A673 (cell line): ENCODE results near the gene ARSG.

Source experiments
- CTCF ChIP-seq: fragments of 300-800, 200-600 bp; sonication (generic); conservative IDR thresholded peaks from 2 replicates; pipeline ENCODE4 v1.5.1; 2017; ENCODE audit warnings: low read depth, mild to moderate bottlenecking, antibody characterized with exemption, low read length, moderate library complexity, mixed read lengths
- EZH2 ChIP-seq: fragments of 200-600 bp; sonication (generic); IDR thresholded peaks from 2 replicates; pipeline ENCODE4 v1.6.1; 2017; ENCODE audit warnings: borderline replicate concordance, low read depth, mild to moderate bottlenecking, mixed read lengths, antibody characterized with exemption, low read length; ENCODE audit not compliant: poor library complexity, severe bottlenecking

DNA sequence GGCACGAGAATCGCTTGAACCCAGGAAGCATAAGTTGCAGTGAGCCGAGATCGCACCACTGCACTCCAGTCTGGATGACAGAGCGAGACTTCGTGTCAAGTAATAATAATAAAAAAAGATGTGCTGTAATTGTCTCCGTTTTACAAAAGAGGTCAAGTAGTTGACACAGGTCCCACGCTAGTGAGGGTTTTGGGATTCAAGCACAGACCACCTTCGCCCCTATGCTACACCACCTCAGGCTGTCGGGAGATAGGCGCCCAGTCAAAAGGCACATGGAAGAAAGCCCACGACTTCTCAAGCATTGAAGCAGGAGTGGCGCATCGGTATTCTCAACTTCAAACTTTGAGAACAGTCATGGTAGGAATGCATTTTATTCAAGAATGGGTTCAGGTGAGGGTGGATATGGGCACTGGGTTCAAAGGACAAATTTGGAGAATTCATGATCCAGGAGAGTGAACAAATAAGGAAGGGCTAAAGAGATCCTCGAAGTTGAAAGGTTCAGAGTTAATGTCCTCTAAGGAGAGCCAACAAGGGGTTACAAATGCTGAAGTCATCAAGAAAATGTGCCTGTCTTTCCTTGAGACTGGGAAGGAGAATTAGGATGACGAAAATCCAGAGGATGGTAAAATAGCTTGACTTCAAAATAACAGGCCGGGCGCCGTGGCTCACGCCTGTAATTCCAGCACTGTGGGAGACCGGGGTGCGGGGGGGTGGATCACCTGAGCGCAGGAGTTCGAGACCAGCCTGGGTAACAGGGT lies 44.8 kb upstream of the ARSG start:
- TF ChIP-seq CTCF, result no peak
- no peak for TF ChIP-seq EZH2
